H9 (cell line): ENCODE measurements around the gene UBE3B. TPM values are rescaled to one million over a fixed set of nuclear protein-coding genes. Genes with fewer than 3 reads are reported as not detected.
A peak's percentile ranks its signal among the peaks of the same experiment; 100 is the strongest.

Source experiments
- DNase-seq: peaks from one replicate; pipeline ENCODE4 v3.0.0-alpha.2; 2017
- H2AFZ ChIP-seq: one replicate; pipeline ENCODE4 v1.6.1; 2013; ENCODE audit warnings: mild to moderate bottlenecking, low read length, control low read depth, moderate library complexity
- H2AK5ac ChIP-seq: 2 replicates; pipeline ENCODE4 v1.6.1; 2013; ENCODE audit warnings: low read length, control low read depth, mixed read lengths; ENCODE audit not compliant: insufficient read length
- H2BK120ac ChIP-seq: one replicate; pipeline ENCODE4 v1.6.1; 2013; ENCODE audit warnings: low read depth, mild to moderate bottlenecking, low read length, control low read depth, inconsistent platforms; ENCODE audit not compliant: poor library complexity, severe bottlenecking
- H2BK12ac ChIP-seq: 2 replicates; pipeline ENCODE4 v1.6.1; 2013; ENCODE audit warnings: low read length, control low read depth, mixed read lengths, low read depth; ENCODE audit not compliant: insufficient read length
- H2BK15ac ChIP-seq: 2 replicates; pipeline ENCODE4 v1.6.1; 2013; ENCODE audit warnings: low read depth, low read length, control low read depth
- H2BK20ac ChIP-seq: one replicate; pipeline ENCODE4 v1.6.1; 2013; ENCODE audit warnings: low read depth, mild to moderate bottlenecking, low read length, control low read depth, inconsistent platforms; ENCODE audit not compliant: poor library complexity, severe bottlenecking
- H2BK5ac ChIP-seq: 2 replicates; pipeline ENCODE4 v1.6.1; 2013; ENCODE audit warnings: low read length, control low read depth, mixed read lengths; ENCODE audit not compliant: insufficient read length
- H3K14ac ChIP-seq: 2 replicates; pipeline ENCODE4 v1.6.1; 2013; ENCODE audit warnings: low read length, control low read depth; ENCODE audit not compliant: insufficient read depth
- H3K18ac ChIP-seq: 2 replicates; pipeline ENCODE4 v1.6.1; 2013; ENCODE audit warnings: low read depth, mild to moderate bottlenecking, mixed read lengths, low read length, control low read depth; ENCODE audit not compliant: insufficient read length
- H3K23ac ChIP-seq: 2 replicates; pipeline ENCODE4 v1.6.1; 2013; ENCODE audit warnings: low read length, control low read depth, mixed read lengths, low read depth; ENCODE audit not compliant: insufficient read length
- H3K23me2 ChIP-seq: 2 replicates; pipeline ENCODE4 v1.6.1; 2013; ENCODE audit warnings: low read depth, mild to moderate bottlenecking, mixed read lengths, low read length, control low read depth; ENCODE audit not compliant: insufficient read length, poor library complexity, severe bottlenecking
- H3K27ac ChIP-seq: 2 replicates; pipeline ENCODE4 v1.5.1; 2013; ENCODE audit warnings: low read length, control low read depth, mixed read lengths, low read depth; ENCODE audit not compliant: insufficient read length
- H3K27me3 ChIP-seq: 2 replicates; pipeline ENCODE4 v1.6.1; 2013; ENCODE audit warnings: low read length, control low read depth, inconsistent platforms; ENCODE audit not compliant: insufficient read depth
- H3K4ac ChIP-seq: 2 replicates; pipeline ENCODE4 v1.6.1; 2013; ENCODE audit warnings: low read depth, mild to moderate bottlenecking, control low read depth, inconsistent platforms, low read length, moderate library complexity
- H3K4me1 ChIP-seq: 2 replicates; pipeline ENCODE4 v1.6.1; 2013; ENCODE audit warnings: low read length, control low read depth, inconsistent platforms; ENCODE audit not compliant: insufficient read depth
- H3K4me2 ChIP-seq: 2 replicates; pipeline ENCODE4 v1.6.1; 2013; ENCODE audit warnings: low read length, control low read depth, mixed read lengths; ENCODE audit not compliant: insufficient read length, insufficient read depth
- H3K56ac ChIP-seq: 2 replicates; pipeline ENCODE4 v1.6.1; 2013; ENCODE audit warnings: low read depth, mild to moderate bottlenecking, mixed read lengths, low read length, control low read depth; ENCODE audit not compliant: insufficient read length
- H3K79me1 ChIP-seq: 2 replicates; pipeline ENCODE4 v1.6.1; 2013; ENCODE audit warnings: low read depth, mild to moderate bottlenecking, moderate library complexity, low read length, control low read depth, inconsistent platforms; ENCODE audit not compliant: insufficient read depth, poor library complexity, severe bottlenecking
- H3K79me2 ChIP-seq: 2 replicates; pipeline ENCODE4 v1.6.1; 2013; ENCODE audit warnings: low read length, control low read depth, inconsistent platforms; ENCODE audit not compliant: insufficient read depth
- H3K9ac ChIP-seq: 2 replicates; pipeline ENCODE4 v1.6.1; 2013; ENCODE audit warnings: low read length, control low read depth, mixed read lengths; ENCODE audit not compliant: insufficient read length; ENCODE audit errors: extremely low read depth
- H3K9me3 ChIP-seq: one replicate; pipeline ENCODE4 v1.6.1; 2013; ENCODE audit warnings: low read depth, low read length, inconsistent platforms; ENCODE audit not compliant: control insufficient read depth
- H3T11ph ChIP-seq: one replicate; pipeline ENCODE4 v1.6.1; 2013; ENCODE audit warnings: mild to moderate bottlenecking, low read length, control low read depth, inconsistent platforms
- H4K20me1 ChIP-seq: one replicate; pipeline ENCODE4 v1.6.1; 2013; ENCODE audit not compliant: control insufficient read depth, insufficient read length, insufficient read depth
- H4K5ac ChIP-seq: 2 replicates; pipeline ENCODE4 v1.6.1; 2013; ENCODE audit warnings: low read depth, mild to moderate bottlenecking, mixed read lengths, low read length, control low read depth; ENCODE audit not compliant: insufficient read length
- H4K8ac ChIP-seq: replicated peaks from 2 replicates; pipeline ENCODE4 v1.6.1; 2013; ENCODE audit warnings: low read length, control low read depth, mixed read lengths, low read depth; ENCODE audit not compliant: insufficient read length
- H4K91ac ChIP-seq: 2 replicates; pipeline ENCODE4 v1.6.1; 2013; ENCODE audit warnings: low read depth, mild to moderate bottlenecking, moderate library complexity, mixed read lengths, low read length, control low read depth; ENCODE audit not compliant: insufficient read length
- H3K27ac Mint-ChIP-seq, 3 experiments: 2 replicates in 2 of 3; 3 replicates in 1 of 3; pipeline ENCODE4 v1.8.0; 2020 to 2021; ENCODE audit warnings: mixed read lengths in 3 of 3, mild to moderate bottlenecking in 1 of 3, moderate library complexity in 1 of 3
- H3K27me3 Mint-ChIP-seq: 2 replicates; pipeline ENCODE4 v1.8.0; 2021; ENCODE audit warnings: low read depth, mild to moderate bottlenecking, moderate library complexity, mixed read lengths
- H3K36me3 Mint-ChIP-seq, 3 experiments: 2 replicates in 2 of 3; 3 replicates in 1 of 3; pipeline ENCODE4 v1.8.0; 2020 to 2021; ENCODE audit warnings: low read depth in 3 of 3, mixed read lengths in 3 of 3; ENCODE audit not compliant: insufficient read depth in 1 of 3
- H3K4me1 Mint-ChIP-seq, 2 experiments: 2 replicates each; pipeline ENCODE4 v1.8.0; 2020; ENCODE audit warnings: mixed read lengths in 2 of 2
- H3K4me3 Mint-ChIP-seq, 2 experiments: 2 replicates in 1 of 2; 3 replicates in 1 of 2; pipeline ENCODE4 v1.8.0; 2020 to 2021; ENCODE audit warnings: mild to moderate bottlenecking in 2 of 2, mixed read lengths in 2 of 2, moderate library complexity in 1 of 2
- H3K9me3 Mint-ChIP-seq, 2 experiments: 2 replicates in 1 of 2; 3 replicates in 1 of 2; pipeline ENCODE4 v1.8.0; 2020; ENCODE audit warnings: mild to moderate bottlenecking in 2 of 2, mixed read lengths in 2 of 2, moderate library complexity in 1 of 2
- WGBS: extraction: QIAGEN DNeasy Blood & Tissue Kit; methylation state at CpG from one replicate; pipeline ENCODE4 v1.1.7; 2013; ENCODE audit warnings: missing lambda C conversion rate, low lambda C conversion rate, mixed read lengths; ENCODE audit not compliant: insufficient read length; ENCODE audit errors: extremely low coverage; 5-methylcytosine and 5-hydroxymethylcytosine counted together
- total RNA-seq: library from RNA; stranded (reverse); gene quantifications from 2 replicates; pipeline ENCODE4 v1.2.1, GENCODE V29; 2021
- TF ChIP-seq, protein P1 (sequence below): fragments of 200-600 bp; sonication (generic); conservative IDR thresholded peaks from 3 replicates; pipeline ENCODE4 v1.8.0; 2021; ENCODE audit warnings: antibody characterized with exemption, mild to moderate bottlenecking

The UBE3B gene
- total RNA-seq, 1 experiment from 2014 or later: 24.2 TPM

DNA sequence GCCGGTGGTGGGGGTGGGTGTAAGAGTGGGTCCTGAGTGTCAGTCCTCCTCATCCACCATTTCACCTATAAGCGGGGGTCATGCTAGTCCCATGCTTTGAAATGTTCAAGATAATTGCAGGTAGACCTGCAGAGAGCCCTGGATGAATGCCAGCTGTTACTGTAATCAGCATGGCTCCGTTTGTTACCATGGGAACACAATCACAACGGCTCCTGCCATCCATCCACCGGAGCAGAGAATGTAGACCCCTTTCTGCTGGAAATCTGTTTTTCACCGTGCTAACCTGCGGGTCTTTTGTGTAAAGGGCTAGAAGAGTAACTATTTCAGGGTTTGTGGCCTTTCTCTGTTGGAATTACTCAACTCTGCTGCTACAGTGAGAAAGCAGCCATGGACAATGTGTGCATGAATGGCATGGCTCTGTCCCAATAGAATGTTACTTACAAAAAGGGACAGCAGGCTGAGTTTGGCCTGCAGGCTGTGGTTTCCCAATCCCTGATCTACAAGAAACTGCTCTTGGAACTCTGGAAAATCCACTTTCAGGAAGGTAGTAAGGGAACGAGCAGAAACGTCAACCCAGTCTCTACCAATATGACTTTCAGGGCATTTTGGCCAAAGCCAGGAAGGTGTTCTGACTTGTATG is 36.5 kb upstream of the UBE3B start:
- Histone ChIP-seq H3K4me2 (no peak overlapping the region), H3K9ac (no peak overlapping the region), H3T11ph (no peak overlapping the region), H4K5ac (no peak overlapping the region), H4K20me1 (no peaks in the 10 kb centered on the region), H3K79me1 (no peaks in the 10 kb centered on the region), H3K79me2 (no peaks in the 10 kb centered on the region), H2AFZ (no peak overlapping the region), H2BK12ac (no peak overlapping the region), H3K27ac (no peak overlapping the region), H2BK20ac (no peak overlapping the region), H3K9me3 (no peaks in the 10 kb centered on the region), H2BK5ac (no peak overlapping the region), H2BK120ac (no peak overlapping the region), H3K27me3 (no peaks in the 10 kb centered on the region), H3K23ac (no peak overlapping the region), H3K4me1 (no peaks in the 10 kb centered on the region; the same call in 1 of the 2 replicates), H3K18ac (peak overlapping the region; percentile 74), H3K56ac (no peak overlapping the region), H2BK15ac (no peak overlapping the region), H2AK5ac (no peak overlapping the region), H3K14ac (peak overlapping the region; percentile 69; the same call in 1 of the 2 replicates), H3K4ac (no peak overlapping the region; the same call in 1 of the 2 replicates), H3K23me2 (no peaks in the 10 kb centered on the region), H4K8ac (no peak overlapping the region), H4K91ac (no peak overlapping the region)
- Mint-ChIP-seq H3K36me3 (peaks cover 0 to 12% (median 7%) of the 10 kb centered on the region in 3 experiments; a peak in 5 of 7 replicates), H3K9me3 (no peaks in the 10 kb centered on the region), H3K4me1 (peaks cover 19 to 22% of the 10 kb centered on the region in 2 experiments), H3K4me3 (no peak overlapping the region), H3K27ac (peak overlapping the region; percentile 59 to 76 (median 70); a peak in 3 of 7 replicates), H3K27me3 (no peaks in the 10 kb centered on the region; the same call in 1 of the 2 replicates)
- WGBS: no CpG with 5 or more reads among the region's 9 CpGs
- no peak for DNase-seq
- TF ChIP-seq, protein P1, sequence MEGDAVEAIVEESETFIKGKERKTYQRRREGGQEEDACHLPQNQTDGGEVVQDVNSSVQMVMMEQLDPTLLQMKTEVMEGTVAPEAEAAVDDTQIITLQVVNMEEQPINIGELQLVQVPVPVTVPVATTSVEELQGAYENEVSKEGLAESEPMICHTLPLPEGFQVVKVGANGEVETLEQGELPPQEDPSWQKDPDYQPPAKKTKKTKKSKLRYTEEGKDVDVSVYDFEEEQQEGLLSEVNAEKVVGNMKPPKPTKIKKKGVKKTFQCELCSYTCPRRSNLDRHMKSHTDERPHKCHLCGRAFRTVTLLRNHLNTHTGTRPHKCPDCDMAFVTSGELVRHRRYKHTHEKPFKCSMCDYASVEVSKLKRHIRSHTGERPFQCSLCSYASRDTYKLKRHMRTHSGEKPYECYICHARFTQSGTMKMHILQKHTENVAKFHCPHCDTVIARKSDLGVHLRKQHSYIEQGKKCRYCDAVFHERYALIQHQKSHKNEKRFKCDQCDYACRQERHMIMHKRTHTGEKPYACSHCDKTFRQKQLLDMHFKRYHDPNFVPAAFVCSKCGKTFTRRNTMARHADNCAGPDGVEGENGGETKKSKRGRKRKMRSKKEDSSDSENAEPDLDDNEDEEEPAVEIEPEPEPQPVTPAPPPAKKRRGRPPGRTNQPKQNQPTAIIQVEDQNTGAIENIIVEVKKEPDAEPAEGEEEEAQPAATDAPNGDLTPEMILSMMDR: no peak
